UCSD-AML1 (cell line): ENCODE measurements around the gene ANKRD34B.

Experiments
- DNase-seq: peaks from one replicate; lab custom pipeline; 2025; ENCODE audit not compliant: unreplicated experiment; lab: John Stamatoyannopoulos, UW

ANKRD34B gene

GRCh38 chr5:80573062-80573461 lies 3.0 kb upstream of the ANKRD34B start:
- DNase-seq, result no peak

DNA sequence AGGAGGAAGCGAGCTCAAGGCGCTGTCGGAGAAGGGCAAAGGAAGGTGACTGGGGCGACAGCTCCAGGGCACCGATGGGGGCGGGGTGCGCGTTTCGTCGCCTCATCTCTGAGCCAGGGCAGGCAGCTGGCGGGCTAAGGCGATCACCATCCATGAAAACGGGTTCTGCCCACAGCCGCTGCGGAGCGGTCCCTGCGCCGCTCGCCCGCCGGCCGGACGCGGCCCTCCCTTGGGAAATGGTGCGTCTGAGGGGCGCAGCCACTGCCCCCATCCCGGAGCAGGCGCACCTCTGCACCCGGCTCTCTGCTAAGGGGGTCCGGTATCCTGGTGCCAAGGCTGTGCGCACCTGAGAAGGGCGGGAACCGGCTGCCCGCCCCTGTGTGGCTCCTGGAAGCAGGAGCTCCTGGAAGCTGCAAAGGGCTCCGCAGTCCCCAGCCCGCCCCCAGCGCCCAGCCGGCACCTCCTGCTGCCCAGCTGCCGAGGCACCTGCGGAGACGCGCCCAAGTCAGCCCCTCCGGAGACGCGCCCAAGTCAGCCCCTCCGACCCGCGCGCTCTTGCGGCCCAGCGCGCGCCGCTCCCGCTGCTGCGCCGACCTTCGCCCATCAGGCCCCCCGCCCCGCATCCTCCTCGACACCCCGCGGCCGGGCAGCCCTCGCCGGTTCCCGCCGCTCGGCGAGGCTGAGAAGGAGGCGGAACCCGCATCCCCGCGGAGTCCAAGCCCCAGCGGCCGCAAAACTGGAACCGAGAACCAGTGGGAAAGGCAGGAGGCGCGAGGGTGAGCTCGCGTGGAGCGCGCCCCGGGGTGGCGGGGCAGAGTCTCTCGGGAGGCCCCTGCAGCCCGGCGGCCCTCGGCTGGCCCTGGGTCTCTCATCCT lies 757 bp downstream of the ANKRD34B start:
- DNase-seq, result no peak

DNA sequence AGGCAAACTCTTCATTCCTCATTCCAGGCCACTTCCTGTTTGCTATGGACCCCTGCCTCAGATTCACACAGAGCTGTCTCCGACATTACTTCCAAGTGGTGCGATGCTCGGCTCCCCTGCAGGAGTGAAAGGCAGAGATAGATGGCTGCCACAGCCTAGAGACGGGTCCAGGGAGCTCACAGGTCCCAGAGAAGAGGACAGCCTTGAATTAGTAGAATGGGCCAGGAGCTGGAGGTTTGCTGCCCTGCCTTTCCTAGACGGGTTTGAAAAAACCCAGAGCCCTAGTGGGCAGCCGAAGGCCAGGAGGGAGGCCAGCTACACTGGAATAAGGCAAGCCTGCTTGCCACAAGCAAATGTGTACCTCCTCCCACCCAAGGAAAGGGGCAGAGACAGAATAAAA lies 1.8 kb downstream of the ANKRD34B start:
- no peak for DNase-seq

DNA sequence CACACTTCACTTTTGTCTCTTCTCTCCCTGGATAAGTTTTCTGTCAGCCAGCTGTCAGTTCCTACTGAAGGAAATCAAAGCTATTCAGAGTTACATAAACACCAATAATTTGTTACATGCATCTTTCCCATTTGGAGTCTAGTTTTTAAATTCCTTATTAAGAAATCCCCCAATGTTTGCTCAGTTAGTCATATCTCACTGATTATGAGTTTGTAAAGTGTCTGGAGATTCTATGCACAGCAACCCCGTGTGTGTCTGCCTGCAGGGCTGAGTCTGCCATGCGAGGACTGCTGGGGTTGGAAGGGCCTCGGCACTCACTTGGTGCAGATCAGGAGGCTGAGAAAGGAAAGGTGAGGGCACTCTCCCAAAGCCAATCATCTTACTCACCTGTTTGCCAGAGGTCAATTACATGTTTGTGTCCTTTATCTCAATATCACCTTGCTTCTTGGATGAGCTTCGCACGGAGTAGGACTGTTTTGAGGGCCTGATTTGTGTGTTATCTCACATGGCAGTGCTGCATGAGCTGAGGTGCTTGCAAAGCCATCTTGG lies 3.3 kb downstream of the ANKRD34B start:
- DNase-seq, result no peak

DNA sequence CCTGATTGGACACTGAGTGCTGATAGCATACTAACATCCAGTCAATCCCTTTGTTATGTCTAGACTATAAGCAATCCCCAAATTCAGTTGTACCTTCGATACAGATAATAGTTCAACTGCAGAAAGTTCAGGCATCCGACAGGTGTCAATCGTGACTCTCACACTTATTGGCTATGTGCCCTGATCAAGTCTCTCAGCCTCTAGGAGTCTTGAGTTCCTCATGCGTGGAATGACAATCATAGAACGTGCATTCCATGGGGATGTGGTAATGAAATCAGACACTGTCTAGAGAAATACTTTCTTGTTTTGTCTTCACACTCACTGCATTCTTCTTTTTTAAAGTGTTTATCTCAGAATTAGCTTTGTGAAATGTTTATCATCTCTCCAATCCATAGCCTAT lies 4.8 kb downstream of the ANKRD34B start:
- no peak for DNase-seq

GRCh38 chr5:80559244-80559643 lies 10.8 kb downstream of the ANKRD34B start:
- no peak for DNase-seq

- no peak for DNase-seq
These were observed 15.0 kb downstream of the ANKRD34B start for GRCh38 chr5:80555099-80555498.

GRCh38 chr5:80554646-80555045 lies 15.4 kb downstream of the ANKRD34B start:
- DNase-seq, result no peak

GRCh38 chr5:80541392-80541791 lies 28.7 kb downstream of the ANKRD34B start:
- no peak for DNase-seq

DNA sequence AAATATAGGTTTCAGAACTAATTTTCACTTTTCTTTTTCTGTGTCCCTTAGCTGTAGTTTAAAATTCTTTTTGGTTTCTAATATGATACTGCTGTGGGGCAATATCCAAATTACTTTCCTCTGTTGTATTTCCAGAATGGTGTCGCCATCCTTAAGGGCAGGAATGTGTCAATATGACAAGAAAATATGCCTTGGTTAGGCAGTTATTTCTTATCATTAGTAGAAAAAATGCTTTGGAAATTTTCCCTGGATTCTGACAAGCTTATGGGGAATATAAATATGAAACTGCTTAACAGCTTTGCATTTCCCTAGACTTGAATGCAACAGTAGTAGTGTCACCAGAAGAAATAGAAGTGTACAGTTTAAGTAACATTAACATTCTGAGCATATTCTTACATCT lies 29.4 kb downstream of the ANKRD34B start:
- DNase-seq, result no peak

DNA sequence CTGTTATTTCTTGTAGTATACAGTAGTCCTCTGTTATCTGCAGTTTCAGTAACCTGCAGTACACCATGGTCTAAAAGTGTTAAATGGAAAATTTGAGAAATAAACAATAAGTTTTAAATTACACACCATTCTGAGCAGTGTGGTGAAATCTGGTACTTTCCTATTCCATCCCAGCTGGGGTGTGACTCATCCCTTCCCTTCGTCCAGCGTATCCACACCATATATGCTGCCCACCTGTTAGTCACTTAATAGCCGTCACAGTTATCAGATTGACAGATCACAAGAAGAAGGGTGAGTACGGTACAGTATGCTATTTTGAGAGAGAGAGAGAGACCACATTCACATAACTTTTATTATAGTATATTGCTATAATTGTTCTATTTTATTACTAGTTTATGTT lies 53.3 kb downstream of the ANKRD34B start:
- no peak for DNase-seq

DNA sequence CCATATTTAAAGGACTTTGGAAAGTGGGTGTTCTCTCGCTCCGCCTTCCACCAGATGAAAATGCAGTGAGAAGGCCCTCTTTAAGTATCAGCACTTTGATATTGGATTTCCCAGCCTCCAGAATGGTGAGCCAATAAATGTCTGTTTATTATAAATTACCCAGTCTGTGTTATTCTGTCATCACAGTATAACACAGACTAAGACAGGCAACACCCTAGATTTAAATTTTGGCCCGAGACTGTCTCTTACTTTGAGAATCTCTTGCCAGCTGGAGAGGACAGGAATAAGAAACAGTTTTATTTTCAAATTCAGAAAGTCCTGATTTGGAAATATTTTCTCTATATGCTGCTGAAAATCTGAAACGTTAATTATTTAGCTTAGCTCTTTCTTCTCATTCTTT lies 60.7 kb downstream of the ANKRD34B start:
- DNase-seq, result no peak

DNA sequence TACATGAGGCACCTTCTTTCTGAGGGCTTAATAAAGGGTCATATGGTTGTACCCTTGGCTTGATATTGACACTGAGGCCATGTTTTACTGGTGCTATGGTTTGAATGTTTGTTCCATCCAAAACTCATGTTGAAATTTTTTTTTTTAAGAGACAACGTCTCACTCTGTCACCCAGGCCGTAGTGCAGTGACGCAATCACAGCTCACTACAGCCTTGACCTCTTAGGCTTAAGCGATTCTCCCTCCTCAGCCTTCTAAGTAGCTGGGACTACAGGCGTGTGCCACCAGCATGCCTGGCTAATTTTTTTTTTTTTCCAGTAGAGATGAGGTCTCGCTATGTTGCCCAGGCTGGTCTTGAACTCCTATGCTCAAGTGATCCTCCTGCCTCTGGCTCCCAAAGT lies 61.2 kb downstream of the ANKRD34B start:
- DNase-seq, result no peak

- DNase-seq, result no peak
These were observed 62.4 kb downstream of the ANKRD34B start for GRCh38 chr5:80507663-80508062.
